Measurements from ENCODE around the gene KCNQ1. TPM values are rescaled to one million over a fixed set of nuclear protein-coding genes. Genes with fewer than 3 reads are reported as not detected.

Gene KCNQ1
- total RNA-seq, 1 experiment from 2014 or later: not detected

DNA sequence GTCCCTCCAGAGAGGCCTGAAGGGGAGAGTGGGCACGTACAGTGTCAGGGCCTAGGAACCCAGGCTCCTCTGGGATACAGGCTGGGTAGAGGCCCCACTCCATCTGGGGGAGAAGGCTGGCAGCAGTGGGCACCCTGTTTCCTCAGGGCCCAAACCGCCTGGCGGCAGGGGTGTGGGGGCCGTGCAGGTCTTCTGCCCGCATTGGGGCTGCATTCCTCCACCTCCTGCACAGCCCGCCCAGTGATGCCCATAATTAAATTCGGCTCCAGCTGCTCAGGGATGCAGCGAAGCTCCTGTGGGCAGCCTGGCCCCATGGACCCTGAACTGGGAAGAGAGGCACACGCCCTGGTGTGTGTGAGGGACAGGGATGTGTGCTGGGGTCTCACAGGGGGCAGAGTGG, 219.6 kb downstream of the KCNQ1 start:
- CTCF ChIA-PET: no interaction called here

DNA sequence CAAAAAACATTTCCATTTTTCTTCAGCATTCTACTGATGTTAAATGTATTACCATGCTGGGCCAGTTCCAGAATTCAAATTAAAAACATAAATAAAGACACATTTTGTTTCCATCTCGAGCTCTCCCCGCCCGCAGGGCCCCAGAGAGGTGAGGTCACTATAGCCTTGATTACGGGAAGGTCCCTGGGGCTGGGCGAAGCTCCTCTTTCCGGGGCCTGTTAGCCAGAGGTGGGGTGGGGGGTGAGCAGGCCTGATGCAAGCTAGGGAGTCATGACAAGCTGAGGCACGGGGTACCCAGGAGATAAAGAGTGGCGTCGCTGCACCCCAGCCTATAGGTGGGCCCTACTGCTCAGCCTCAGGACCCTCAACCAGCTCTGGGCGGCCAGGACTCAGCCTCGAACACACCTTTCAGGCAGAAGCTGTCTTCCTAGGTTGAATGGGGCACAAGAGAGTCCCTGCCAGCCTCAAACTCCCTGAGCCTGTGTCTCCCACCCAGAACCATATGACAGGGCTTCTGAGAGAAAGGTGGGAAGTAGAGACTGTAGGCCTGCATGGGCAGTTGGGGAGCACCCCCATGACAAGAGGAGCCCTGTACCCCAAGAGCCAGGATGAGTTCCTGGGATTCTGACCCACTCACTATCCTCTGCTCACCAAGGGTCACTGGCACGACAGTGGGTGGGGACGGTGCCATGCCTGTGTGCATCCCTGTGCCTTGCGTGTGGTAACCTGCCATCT, 220.2 kb downstream of the KCNQ1 start:
- H3K27ac Mint-ChIP-seq (ENCODE audit: low read depth, unreplicated experiment): no peak overlapping the region
- CTCF ChIA-PET: no interaction called here
- no peak for TF ChIP-seq CTCF (IDR thresholded peaks at IDR 0.05; ENCODE audit: unreplicated experiment)

More for the DNA sequence above, 219.6 kb downstream of the KCNQ1 start:
- H3K27me3 Mint-ChIP-seq (ENCODE audit: insufficient read depth, unreplicated experiment): no peaks in the 10 kb centered on the region
- DNase-seq (ENCODE audit: unreplicated experiment): no peak
- no peak overlapping the region for H3K27ac Mint-ChIP-seq (ENCODE audit: low read depth, unreplicated experiment)
- H3K36me3 Mint-ChIP-seq (ENCODE audit: insufficient read depth, unreplicated experiment): no peaks in the 10 kb centered on the region
- no TSS peak for BruUV-seq (replicated peaks)
- H3K4me3 Mint-ChIP-seq (ENCODE audit: unreplicated experiment): no peak overlapping the region
- no peaks in the 10 kb centered on the region for H3K4me1 Mint-ChIP-seq (ENCODE audit: insufficient read depth, unreplicated experiment)
- no peak for TF ChIP-seq CTCF (IDR thresholded peaks at IDR 0.05; ENCODE audit: unreplicated experiment)
- POLR2A ChIA-PET: interaction anchor here (0.6 to 1.1 kb wide), 2 partner anchors 12 to 29 kb away, joined by 3 read pairs; no protein-coding TSS in a partner anchor
- no peaks in the 10 kb centered on the region for H3K9me3 Mint-ChIP-seq (ENCODE audit: unreplicated experiment)
- intact Hi-C loops (cut with micrococcal nuclease): no loop called here

DNA sequence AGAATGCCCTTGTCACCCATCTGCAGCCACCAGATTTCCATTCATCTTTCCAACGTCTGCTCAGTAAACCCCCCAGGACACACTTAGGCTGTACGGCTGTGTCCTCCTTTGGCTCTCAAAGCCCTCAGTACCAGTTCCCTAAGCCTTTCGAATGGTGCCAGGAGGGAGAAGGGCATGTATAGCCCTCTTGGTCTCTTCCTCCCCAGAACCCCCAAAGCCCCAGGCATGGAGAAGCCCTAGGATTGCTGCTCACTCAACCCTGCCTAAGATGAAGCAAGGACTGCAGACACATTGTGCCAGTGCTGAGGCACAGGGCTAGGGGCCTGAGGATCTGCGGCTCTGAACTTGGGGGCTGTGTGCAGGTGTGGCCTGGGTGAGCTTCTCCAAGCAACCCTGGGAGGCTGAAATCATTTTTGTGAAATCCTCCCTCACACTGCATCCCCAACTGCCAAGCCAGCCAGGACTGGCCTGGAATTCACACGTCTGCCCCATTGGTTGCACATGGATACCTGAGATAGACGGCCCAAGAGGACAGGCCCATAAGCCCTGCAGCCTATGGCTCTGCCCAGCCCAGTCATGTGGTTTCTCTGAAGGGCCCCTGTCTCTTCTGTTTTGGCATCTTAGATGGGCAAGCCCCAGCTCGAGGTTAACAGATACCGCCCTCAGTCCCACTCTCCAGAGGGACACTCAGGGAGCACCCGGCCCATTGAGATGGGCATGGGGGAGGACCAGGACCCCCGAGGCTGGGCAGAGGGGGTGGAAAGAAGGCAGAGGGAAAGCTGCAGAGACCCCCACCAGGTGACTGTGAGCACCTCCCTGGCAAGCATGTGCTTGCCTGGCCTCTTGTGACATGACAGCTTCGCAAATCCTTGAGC, 221.0 kb downstream of the KCNQ1 start:
- no peak overlapping the region for H3K27ac Mint-ChIP-seq (ENCODE audit: low read depth, unreplicated experiment)
- no peak for TF ChIP-seq CTCF (IDR thresholded peaks at IDR 0.05; ENCODE audit: unreplicated experiment)
- no peaks in the 10 kb centered on the region for H3K9me3 Mint-ChIP-seq (ENCODE audit: unreplicated experiment)
- no peak overlapping the region for H3K4me3 Mint-ChIP-seq (ENCODE audit: unreplicated experiment)
- CTCF ChIA-PET: no interaction called here
- intact Hi-C loops (cut with micrococcal nuclease): no loop called here
- POLR2A ChIA-PET: interaction anchor here (1.1 kb wide), 1 partner anchor 14 kb away, joined by 3 read pairs; no protein-coding TSS in a partner anchor
- H3K27me3 Mint-ChIP-seq (ENCODE audit: insufficient read depth, unreplicated experiment): no peaks in the 10 kb centered on the region
- no peak for DNase-seq (ENCODE audit: unreplicated experiment)
- H3K4me1 Mint-ChIP-seq (ENCODE audit: insufficient read depth, unreplicated experiment): no peaks in the 10 kb centered on the region
- no TSS peak for BruUV-seq (replicated peaks)
- H3K36me3 Mint-ChIP-seq (ENCODE audit: insufficient read depth, unreplicated experiment): peaks cover 4% of the 10 kb centered on the region

More for the DNA sequence above, 220.2 kb downstream of the KCNQ1 start:
- no peaks in the 10 kb centered on the region for H3K27me3 Mint-ChIP-seq (ENCODE audit: insufficient read depth, unreplicated experiment)
- no peak overlapping the region for H3K4me3 Mint-ChIP-seq (ENCODE audit: unreplicated experiment)
- no peaks in the 10 kb centered on the region for H3K36me3 Mint-ChIP-seq (ENCODE audit: insufficient read depth, unreplicated experiment)
- intact Hi-C loops (cut with micrococcal nuclease): no loop called here
- no peaks in the 10 kb centered on the region for H3K9me3 Mint-ChIP-seq (ENCODE audit: unreplicated experiment)
- DNase-seq (ENCODE audit: unreplicated experiment): no peak
- H3K4me1 Mint-ChIP-seq (ENCODE audit: insufficient read depth, unreplicated experiment): no peaks in the 10 kb centered on the region
- BruUV-seq (replicated peaks): no TSS peak
- POLR2A ChIA-PET: interaction anchor here (1.1 kb wide), 1 partner anchor 13 kb away, joined by 3 read pairs; no protein-coding TSS in a partner anchor

DNA sequence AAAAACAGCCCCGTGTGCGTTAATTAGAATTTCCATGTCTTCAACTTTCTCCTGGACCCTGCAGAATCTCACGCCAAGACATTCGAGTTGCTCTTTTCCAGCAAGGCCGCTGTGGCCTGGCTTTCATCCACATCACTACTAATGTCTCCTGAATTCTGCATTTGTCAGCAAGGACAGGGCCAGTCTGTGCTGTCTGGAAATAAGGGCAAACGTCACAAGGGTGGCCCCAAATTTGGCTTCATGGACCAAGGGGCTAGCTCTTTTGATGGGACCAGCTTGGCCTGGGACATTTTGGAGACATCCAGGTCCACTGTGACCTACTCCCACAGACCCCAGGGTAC, 221.6 kb downstream of the KCNQ1 start:
- no peak for TF ChIP-seq CTCF (IDR thresholded peaks at IDR 0.05; ENCODE audit: unreplicated experiment)
- H3K9me3 Mint-ChIP-seq (ENCODE audit: unreplicated experiment): no peaks in the 10 kb centered on the region

More for the DNA sequence above, 221.6 kb downstream of the KCNQ1 start:
- no TSS peak for BruUV-seq (replicated peaks)
- Mint-ChIP-seq H3K4me1 (ENCODE audit: insufficient read depth, unreplicated experiment) (no peaks in the 10 kb centered on the region), H3K36me3 (ENCODE audit: insufficient read depth, unreplicated experiment) (peaks cover 8% of the 10 kb centered on the region), H3K27ac (ENCODE audit: low read depth, unreplicated experiment) (no peak overlapping the region), H3K4me3 (ENCODE audit: unreplicated experiment) (no peak overlapping the region), H3K27me3 (ENCODE audit: insufficient read depth, unreplicated experiment) (no peaks in the 10 kb centered on the region)
- CTCF ChIA-PET: no interaction called here
- DNase-seq (ENCODE audit: unreplicated experiment): no peak
- intact Hi-C loops (cut with micrococcal nuclease): no loop called here
- POLR2A ChIA-PET: no interaction called here

All from MCF 10A (cell line).